ENCODE results near the gene CRYGN. TPM values are rescaled to one million over a fixed set of nuclear protein-coding genes. Genes with fewer than 3 reads are reported as not detected.

Gene CRYGN
- polyA plus RNA-seq, 5 donors = 0.20 to 0.58 (median 0.55) TPM

GRCh38 chr7:151379534-151380198, 60.3 kb downstream of the CRYGN start:
- no peak for DNase-seq

GRCh38 chr7:151379193-151379520, 60.8 kb downstream of the CRYGN start:
- DNase-seq = no peak

Other genes starting within 250 kb of the CRYGN start
- under 1 TPM in 1 of 5 donors, not detected in 4; 0.35 TPM for gene H2BK1, start 229.7 kb downstream of the CRYGN start, polyA plus RNA-seq (ENCODE audit: insufficient read depth in 1 of 5, insufficient read length in 5 of 5, low replicate concordance in 1 of 5)
- gene ABCF2, start 212.9 kb downstream of the CRYGN start, polyA plus RNA-seq (ENCODE audit: insufficient read depth in 1 of 5, insufficient read length in 5 of 5, low replicate concordance in 1 of 5) = 10 to 100 TPM; 19.0 to 31.6 (median 22.3) TPM
- 10 to 100 TPM; 16.3 to 31.3 (median 19.1) TPM for gene CHPF2, start 207.7 kb downstream of the CRYGN start, polyA plus RNA-seq (ENCODE audit: insufficient read depth in 1 of 5, insufficient read length in 5 of 5, low replicate concordance in 1 of 5)
- 100 to 1,000 TPM in 3 of 5 donors, 10 to 100 TPM in 2; 75.4 to 137 (median 112) TPM for gene SMARCD3, start 191.4 kb downstream of the CRYGN start, polyA plus RNA-seq (ENCODE audit: insufficient read depth in 1 of 5, insufficient read length in 5 of 5, low replicate concordance in 1 of 5)
- gene NUB1, start 98.3 kb downstream of the CRYGN start, polyA plus RNA-seq (ENCODE audit: insufficient read depth in 1 of 5, insufficient read length in 5 of 5, low replicate concordance in 1 of 5) = 10 to 100 TPM; 61.7 to 86.9 (median 80.2) TPM
- 10 to 100 TPM; 13.3 to 30.5 (median 19.8) TPM for gene WDR86, start 30.1 kb downstream of the CRYGN start, polyA plus RNA-seq (ENCODE audit: insufficient read depth in 1 of 5, insufficient read length in 5 of 5, low replicate concordance in 1 of 5)
- 100 to 1,000 TPM in 4 of 5 donors, 10 to 100 TPM in 1; 97.7 to 136 (median 110) TPM for gene RHEB, start 79.8 kb upstream of the CRYGN start, polyA plus RNA-seq (ENCODE audit: insufficient read depth in 1 of 5, insufficient read length in 5 of 5, low replicate concordance in 1 of 5)

All from right lung (tissue), 5 donors.